PC-9 (cell line): Measurements from ENCODE around the gene MS4A15.
"Not testable (repeated sequence)": the region's sequence is repeated elsewhere in the genome, so short reads cannot be mapped to it uniquely, and the experiment has no call there.

Experiments
- EZH2 ChIP-seq: fragments of 200-600 bp; sonication (generic); IDR thresholded peaks from 2 replicates; pipeline ENCODE4 v1.8.0; 2017; ENCODE audit warnings: antibody characterized with exemption, low read depth
- TF ChIP-seq, protein P1 (sequence below): fragments of 200-600 bp; sonication (generic); conservative IDR thresholded peaks from 2 replicates; pipeline ENCODE4 v1.6.1; 2017; ENCODE audit warnings: mixed run types, antibody characterized with exemption, mild to moderate bottlenecking, moderate library complexity

DNA sequence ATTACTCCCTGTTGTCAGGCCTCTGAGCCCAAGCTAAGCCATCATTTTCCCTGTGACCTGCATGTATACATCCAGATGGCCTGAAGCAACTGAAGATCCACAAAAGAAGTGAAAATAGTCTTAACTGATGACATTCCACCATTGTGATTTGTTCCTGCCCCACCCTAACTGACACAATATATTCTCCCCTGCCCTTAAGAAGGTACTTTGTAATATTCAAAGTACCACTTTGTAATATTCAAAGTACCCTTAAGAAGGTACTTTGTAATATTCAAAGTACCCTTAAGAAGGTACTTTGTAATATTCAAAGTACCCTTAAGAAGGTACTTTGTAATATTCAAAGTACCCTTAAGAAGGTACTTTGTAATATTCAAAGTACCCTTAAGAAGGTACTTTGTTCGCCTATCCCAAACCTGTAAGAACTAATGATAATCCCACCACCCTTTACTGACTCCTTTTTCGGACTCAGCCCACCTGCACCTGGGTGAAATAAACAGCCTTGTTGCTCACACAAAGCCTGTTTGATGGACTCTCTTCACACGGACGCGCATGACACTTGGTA lies 67.2 kb downstream of the MS4A15 start:
- not testable (repeated sequence) for TF ChIP-seq EZH2
- TF ChIP-seq, protein P1, sequence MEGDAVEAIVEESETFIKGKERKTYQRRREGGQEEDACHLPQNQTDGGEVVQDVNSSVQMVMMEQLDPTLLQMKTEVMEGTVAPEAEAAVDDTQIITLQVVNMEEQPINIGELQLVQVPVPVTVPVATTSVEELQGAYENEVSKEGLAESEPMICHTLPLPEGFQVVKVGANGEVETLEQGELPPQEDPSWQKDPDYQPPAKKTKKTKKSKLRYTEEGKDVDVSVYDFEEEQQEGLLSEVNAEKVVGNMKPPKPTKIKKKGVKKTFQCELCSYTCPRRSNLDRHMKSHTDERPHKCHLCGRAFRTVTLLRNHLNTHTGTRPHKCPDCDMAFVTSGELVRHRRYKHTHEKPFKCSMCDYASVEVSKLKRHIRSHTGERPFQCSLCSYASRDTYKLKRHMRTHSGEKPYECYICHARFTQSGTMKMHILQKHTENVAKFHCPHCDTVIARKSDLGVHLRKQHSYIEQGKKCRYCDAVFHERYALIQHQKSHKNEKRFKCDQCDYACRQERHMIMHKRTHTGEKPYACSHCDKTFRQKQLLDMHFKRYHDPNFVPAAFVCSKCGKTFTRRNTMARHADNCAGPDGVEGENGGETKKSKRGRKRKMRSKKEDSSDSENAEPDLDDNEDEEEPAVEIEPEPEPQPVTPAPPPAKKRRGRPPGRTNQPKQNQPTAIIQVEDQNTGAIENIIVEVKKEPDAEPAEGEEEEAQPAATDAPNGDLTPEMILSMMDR = not testable (repeated sequence)
